NT2/D1 (cell line): ENCODE data around the gene SLC25A23.

ENCODE experiments used
- SUZ12 ChIP-seq: IDR thresholded peaks from 2 replicates; pipeline ENCODE4 v1.6.1; 2011; ENCODE audit not compliant: insufficient read length, insufficient read depth; ENCODE audit errors: extremely low read depth
- YY1 ChIP-seq: IDR thresholded peaks from 2 replicates; pipeline ENCODE4 v1.6.1; 2011; ENCODE audit not compliant: insufficient read length, insufficient read depth
- ZNF274 ChIP-seq: IDR thresholded peaks from 2 replicates; pipeline ENCODE4 v1.6.1; 2011; ENCODE audit warnings: mild to moderate bottlenecking, low read depth, low read length

GRCh38 chr19:6458695-6459261 is 814 bp downstream of the SLC25A23 start:
- TF ChIP-seq ZNF274 (no peak), YY1 (no peak), SUZ12 (no peak)
